Endometrial microvascular endothelial cells (primary cell): Measurements from ENCODE around the gene ZG16. TPM values are rescaled to one million over a fixed set of nuclear protein-coding genes. Genes with fewer than 3 reads are reported as not detected.
"Not testable (repeated sequence)": the region's sequence is repeated elsewhere in the genome, so short reads cannot be mapped to it uniquely, and the experiment has no call there.

Experiments
- in situ Hi-C: cut with HindIII; loops from 2 replicates; pipeline ENCODE4 v1.10.0; 2017; ENCODE audit warnings: low sequenced_read_pairs, low pct_unique_long_range_greater_than_20kb; ENCODE audit errors: inconsistent ontology term
- total RNA-seq: library from RNA; depleted of rRNA; stranded (reverse); fragments of >200 nt; gene quantifications from one replicate; pipeline ENCODE4 v1.2.3, GENCODE V29; 2015; ENCODE audit errors: inconsistent ontology term

The ZG16 gene
- total RNA-seq: not detected

GRCh38 chr16:29777576-29778350 is at the start of gene ZG16:
TSS of gene ZG16 (plus strand) at chr16:29778256. CDS start at chr16:29779267, 1,011 bp downstream.
- in situ Hi-C loops: no loop called here

GRCh38 chr16:29729116-29729521 is 48.9 kb upstream of the ZG16 start:
- in situ Hi-C loops: no loop called here

DNA sequence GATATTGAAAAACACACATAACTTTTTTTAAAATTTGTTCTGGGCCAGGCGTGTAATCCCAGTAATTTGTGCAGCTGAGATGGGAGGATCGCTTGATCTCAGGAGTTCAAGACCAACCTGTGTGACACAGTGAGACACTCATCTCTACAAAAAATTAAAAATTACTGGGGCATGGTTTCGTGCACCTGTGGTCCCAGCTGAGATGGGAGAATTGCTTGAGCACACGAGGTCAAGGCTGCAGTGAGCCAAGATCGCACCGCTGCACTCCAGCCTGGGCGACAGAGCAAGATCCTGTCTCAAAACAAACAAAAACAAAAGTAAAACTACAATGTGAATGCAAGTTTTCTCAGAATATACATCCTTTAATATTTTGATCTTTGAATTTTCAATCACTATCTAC is 47.4 kb upstream of the ZG16 start:
- in situ Hi-C loops: no loop called here

DNA sequence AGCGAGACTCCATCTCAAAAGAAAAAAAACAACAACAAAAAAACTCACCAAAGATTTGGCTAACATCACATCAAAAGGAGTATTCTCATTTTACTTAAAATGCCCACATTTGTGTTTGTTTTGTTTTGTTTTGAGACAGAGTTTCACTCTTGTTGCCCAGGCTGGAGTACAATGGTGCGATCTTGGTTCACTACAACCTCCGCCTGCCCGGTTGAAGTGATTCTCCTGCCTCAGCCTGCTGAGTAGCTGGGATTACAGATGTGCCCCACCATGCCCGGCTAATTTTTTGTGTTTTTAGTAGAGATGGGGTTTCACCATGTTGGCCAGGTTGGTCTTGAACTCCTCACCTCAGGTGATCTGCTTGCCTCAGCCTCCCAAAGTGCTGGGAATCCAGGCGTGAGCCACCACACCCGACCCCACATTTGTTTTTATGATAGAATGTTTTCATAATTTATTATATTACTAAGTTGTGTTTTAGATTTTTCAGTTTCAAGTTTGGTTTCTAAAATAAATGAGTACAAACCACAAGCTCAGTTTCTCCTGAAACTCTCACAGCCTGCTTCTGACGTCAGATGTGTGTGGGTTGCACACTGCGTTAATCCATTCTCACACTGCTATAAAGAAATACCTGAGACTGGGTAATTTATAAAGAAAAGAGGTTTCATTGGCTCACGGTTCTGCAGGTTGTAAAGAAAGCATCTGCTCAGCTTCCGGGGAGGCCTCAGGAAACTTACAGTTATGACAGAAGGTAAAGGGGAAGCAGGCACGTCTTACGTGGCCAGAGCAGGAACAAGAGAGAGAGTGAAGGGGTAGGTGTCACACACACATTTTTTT is 46.1 kb upstream of the ZG16 start:
- in situ Hi-C loops: not testable (repeated sequence)

- in situ Hi-C loops: no loop called here
These were observed 43.3 kb upstream of the ZG16 start for GRCh38 chr16:29734786-29735185.

- in situ Hi-C loops: no loop called here
These were observed 41.9 kb upstream of the ZG16 start for GRCh38 chr16:29736112-29736511.

DNA sequence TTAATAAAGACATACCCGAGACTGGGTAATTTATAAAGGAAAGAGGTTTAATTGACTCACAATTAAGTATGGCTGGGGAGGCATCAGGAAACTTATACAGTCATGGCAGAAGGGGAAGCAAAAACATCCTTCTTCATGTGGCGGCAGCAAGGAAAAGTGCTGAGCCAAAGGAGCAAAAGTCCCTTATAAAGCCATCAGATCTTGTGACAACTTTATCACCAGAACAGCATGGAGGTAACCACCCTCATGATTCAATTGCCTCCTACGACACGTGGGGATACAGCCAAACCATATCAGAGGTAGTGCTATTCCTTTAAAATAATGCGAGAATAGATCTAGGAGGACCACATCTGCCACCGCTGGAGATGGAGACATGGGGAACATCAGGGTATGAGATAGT is 41.3 kb upstream of the ZG16 start:
- in situ Hi-C loops: no loop called here

DNA sequence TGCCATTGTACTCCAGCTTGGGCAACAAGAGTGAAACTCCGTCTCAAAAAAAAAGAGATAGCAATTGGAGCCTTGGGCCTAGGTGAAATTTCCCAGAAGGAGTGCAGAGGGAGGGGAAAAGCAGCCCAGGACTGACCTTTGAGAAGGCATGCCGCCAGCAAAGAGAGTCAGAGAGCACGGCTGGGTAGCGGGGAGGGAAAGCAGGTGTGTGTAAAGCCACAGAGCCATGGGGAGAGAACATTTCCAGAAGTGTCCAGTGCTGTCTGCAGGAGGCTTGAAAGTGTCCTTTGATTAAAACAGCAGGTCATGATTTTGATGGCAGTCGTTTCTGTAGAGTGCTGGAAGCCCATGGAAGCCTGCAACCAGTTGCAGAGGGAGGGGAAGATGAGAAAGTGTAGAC is 40.3 kb upstream of the ZG16 start:
- in situ Hi-C loops: no loop called here

- in situ Hi-C loops: no loop called here
These were observed 39.5 kb upstream of the ZG16 start for GRCh38 chr16:29738514-29738913.

- in situ Hi-C loops: not testable (repeated sequence)
These were observed 38.0 kb upstream of the ZG16 start for GRCh38 chr16:29739927-29740629.

GRCh38 chr16:29740630-29741015 is 37.4 kb upstream of the ZG16 start:
- in situ Hi-C loops: not testable (repeated sequence)

GRCh38 chr16:29742683-29743275 is 35.3 kb upstream of the ZG16 start:
- in situ Hi-C loops: no loop called here

GRCh38 chr16:29743475-29743826 is 34.6 kb upstream of the ZG16 start:
- in situ Hi-C loops: no loop called here

GRCh38 chr16:29743827-29744531 is 34.1 kb upstream of the ZG16 start:
- in situ Hi-C loops: no loop called here

DNA sequence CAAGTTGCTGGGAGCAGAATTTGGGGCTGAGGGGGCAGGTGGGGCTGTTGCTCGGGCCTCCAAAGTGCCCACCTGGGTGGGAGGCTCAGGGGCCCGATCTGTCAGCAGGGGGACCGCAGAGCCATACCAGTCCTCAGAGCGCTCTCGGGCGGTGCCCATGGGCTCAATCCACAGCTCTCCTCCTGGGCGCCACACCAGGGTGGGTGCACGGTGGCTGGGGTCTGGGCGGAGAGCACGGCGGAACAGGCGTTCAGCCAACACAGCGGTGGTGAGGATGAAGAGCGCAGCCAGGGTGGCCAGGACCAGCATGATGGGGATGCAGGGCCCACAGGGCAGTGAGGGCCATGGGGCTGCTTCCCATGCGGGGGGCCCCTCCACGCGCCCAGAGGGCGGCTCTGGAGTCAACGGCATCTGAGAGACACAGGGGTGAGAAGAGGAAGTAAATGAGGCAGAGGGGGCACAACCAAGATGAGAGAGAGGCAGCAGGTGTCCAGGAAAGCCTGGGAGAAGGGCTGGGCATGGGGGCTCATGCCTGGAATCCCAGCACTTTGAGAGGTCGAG is 33.4 kb upstream of the ZG16 start:
- in situ Hi-C loops: no loop called here

- in situ Hi-C loops: no loop called here
These were observed 32.8 kb upstream of the ZG16 start for GRCh38 chr16:29745121-29745852.

GRCh38 chr16:29745853-29746345 is 32.2 kb upstream of the ZG16 start, which contains the start of gene C16orf54:
TSS of gene C16orf54 (minus strand) at chr16:29745990. CDS start at chr16:29744951, 1,039 bp downstream.
- in situ Hi-C loops: no loop called here
